ENCODE measurements around the gene TMEM178B. TPM values are rescaled to one million over a fixed set of nuclear protein-coding genes. Genes with fewer than 3 reads are reported as not detected.

TMEM178B gene
- polyA plus RNA-seq, 1 of the 3 experiments (the other 2 are of a cell fraction) = 0.20 TPM

GRCh38 chr7:141349338-141349737 is 275.5 kb downstream of the TMEM178B start:
- CTCF ChIA-PET = interaction anchor here (0.6 to 1.3 kb wide), 2 partner anchors 11 to 184 kb away, joined by 4 to 6 read pairs; no protein-coding TSS in a partner anchor
- H3K9me3 ChIP-seq = no peaks in the 10 kb centered on the region
- H3K27ac ChIP-seq (ENCODE audit: low read depth in 2 of 2, low read length in 1 of 2) = no peak overlapping the region
- no peak overlapping the region for H3K4me3 ChIP-seq (ENCODE audit: low read depth in 2 of 2, low read length in 1 of 2)
- no peaks in the 10 kb centered on the region for H3F3A ChIP-seq (replicated peaks; ENCODE audit: insufficient read depth)
- H3K79me2 ChIP-seq (ENCODE audit: insufficient read depth) = no peaks in the 10 kb centered on the region
- no peaks in the 10 kb centered on the region for H4K20me1 ChIP-seq (ENCODE audit: insufficient read depth)
- WGBS (ENCODE audit: low lambda C conversion rate) = 23% methylated on average over 5 of the region's 5 CpGs
- no peaks in the 10 kb centered on the region for H3K9me2 ChIP-seq
- TF ChIP-seq MXI1 (IDR thresholded peaks at IDR 0.05; ENCODE audit: low read depth, low read length) (no peak), TAF1 (IDR thresholded peaks at IDR 0.05; ENCODE audit: borderline replicate concordance, low read depth, low read length) (no peak), EP300 (IDR thresholded peaks at IDR 0.05; ENCODE audit: borderline replicate concordance in 1 of 2, low read depth in 1 of 2, low read length in 1 of 2) (no peak), ELF1 (IDR thresholded peaks at IDR 0.05) (no peak), FOXJ3 (CRISPR knock-in tag; IDR thresholded peaks at IDR 0.05) (no peak)
- DNase-seq = no peak
- no peak overlapping the region for H3K4me2 ChIP-seq
- no peak overlapping the region for H2AFZ ChIP-seq (ENCODE audit: low read depth)
- H3K4me1 ChIP-seq (ENCODE audit: control insufficient read depth in 1 of 2, insufficient read depth in 2 of 2, low read depth in 1 of 2, low read length in 1 of 2) = no peaks in the 10 kb centered on the region; a peak in 1 of 4 replicates
- H3K9ac ChIP-seq = no peak overlapping the region
- H3K27me3 ChIP-seq (ENCODE audit: insufficient read depth) = no peaks in the 10 kb centered on the region
- POLR2A ChIA-PET = no interaction called here
- H3K36me3 ChIP-seq (replicated peaks in 1 of 2; ENCODE audit: control insufficient read depth in 1 of 2, insufficient read depth in 2 of 2, low read length in 1 of 2) = no peaks in the 10 kb centered on the region

GRCh38 chr7:141349804-141350203 is 275.9 kb downstream of the TMEM178B start:
- no peak overlapping the region for H3K4me2 ChIP-seq

DNA sequence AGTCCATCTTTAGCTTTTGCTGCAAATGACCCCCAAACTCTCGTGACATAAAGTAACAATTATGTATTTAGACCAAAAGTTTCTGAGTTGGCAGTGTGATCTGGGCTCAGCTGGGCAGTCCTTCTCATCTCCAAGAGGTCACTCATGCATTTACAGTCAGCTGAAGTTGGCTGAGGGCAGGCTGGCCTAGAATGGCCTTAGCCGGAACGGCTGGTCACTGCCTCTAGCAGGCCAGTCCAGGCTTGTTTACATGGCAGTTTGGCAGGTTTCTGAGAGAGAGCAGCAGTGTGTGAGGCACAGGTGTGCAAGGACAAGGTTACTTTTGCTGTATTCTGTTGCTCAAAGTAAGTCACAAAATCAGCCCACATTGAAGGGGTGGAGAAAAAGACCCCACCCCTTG is 277.3 kb downstream of the TMEM178B start:
- Histone ChIP-seq H3K4me2 (no peak overlapping the region), H3K4me3 (ENCODE audit: low read depth in 2 of 2, low read length in 1 of 2) (no peak overlapping the region), H3K79me2 (ENCODE audit: insufficient read depth) (no peaks in the 10 kb centered on the region), H4K20me1 (ENCODE audit: insufficient read depth) (no peaks in the 10 kb centered on the region), H3K27ac (ENCODE audit: low read depth in 2 of 2, low read length in 1 of 2) (no peak overlapping the region), H3K9ac (no peak overlapping the region), H3K36me3 (replicated peaks in 1 of 2; ENCODE audit: control insufficient read depth in 1 of 2, insufficient read depth in 2 of 2, low read length in 1 of 2) (no peaks in the 10 kb centered on the region), H3K27me3 (ENCODE audit: insufficient read depth) (no peaks in the 10 kb centered on the region), H3K9me3 (no peaks in the 10 kb centered on the region), H3K4me1 (ENCODE audit: control insufficient read depth in 1 of 2, insufficient read depth in 2 of 2, low read depth in 1 of 2, low read length in 1 of 2) (no peaks in the 10 kb centered on the region; a peak in 1 of 4 replicates), H2AFZ (ENCODE audit: low read depth) (no peak overlapping the region), H3K9me2 (no peaks in the 10 kb centered on the region), H3F3A (replicated peaks; ENCODE audit: insufficient read depth) (no peaks in the 10 kb centered on the region)
- WGBS (ENCODE audit: low lambda C conversion rate) = 63% methylated on average over 3 of the region's 3 CpGs
- no peak for TF ChIP-seq RAD21 (IDR thresholded peaks at IDR 0.05; ENCODE audit: low read length)
- TF ChIP-seq NFIC (IDR thresholded peaks at IDR 0.05; ENCODE audit: borderline replicate concordance) = no peak
- DNase-seq = no peak
- POLR2A ChIA-PET = no interaction called here
- CTCF ChIA-PET = no interaction called here

More at GRCh38 chr7:141349804-141350203, 275.9 kb downstream of the TMEM178B start:
- H3K4me3 ChIP-seq (ENCODE audit: low read depth in 2 of 2, low read length in 1 of 2) = no peak overlapping the region
- 7% methylated on average over 2 of the region's 2 CpGs for WGBS (ENCODE audit: low lambda C conversion rate)
- no peaks in the 10 kb centered on the region for H3F3A ChIP-seq (replicated peaks; ENCODE audit: insufficient read depth)
- no peak overlapping the region for H2AFZ ChIP-seq (ENCODE audit: low read depth)
- no peak overlapping the region for H3K9ac ChIP-seq
- ChIA-PET CTCF (interaction anchor here (1.3 kb wide), 1 partner anchor 184 kb away, joined by 6 read pairs; no protein-coding TSS in a partner anchor), POLR2A (no interaction called here)
- TF ChIP-seq SMC3 (IDR thresholded peaks at IDR 0.05; ENCODE audit: low read depth, low read length) = no peak
- no peak for TF ChIP-seq TAF1 (IDR thresholded peaks at IDR 0.05; ENCODE audit: borderline replicate concordance, low read depth, low read length)
- TF ChIP-seq TCF12 (IDR thresholded peaks at IDR 0.05) = no peak
- TF ChIP-seq MEF2A (IDR thresholded peaks at IDR 0.05; ENCODE audit: borderline replicate concordance, low read depth) = no peak
- no peak for TF ChIP-seq EP300 (IDR thresholded peaks at IDR 0.05; ENCODE audit: borderline replicate concordance in 1 of 2, low read depth in 1 of 2, low read length in 1 of 2)
- H3K27ac ChIP-seq (ENCODE audit: low read depth in 2 of 2, low read length in 1 of 2) = no peak overlapping the region
- H3K36me3 ChIP-seq (replicated peaks in 1 of 2; ENCODE audit: control insufficient read depth in 1 of 2, insufficient read depth in 2 of 2, low read length in 1 of 2) = no peaks in the 10 kb centered on the region
- no peaks in the 10 kb centered on the region for H3K9me3 ChIP-seq
- H3K79me2 ChIP-seq (ENCODE audit: insufficient read depth) = no peaks in the 10 kb centered on the region
- H3K9me2 ChIP-seq = no peaks in the 10 kb centered on the region
- no peaks in the 10 kb centered on the region; a peak in 1 of 4 replicates for H3K4me1 ChIP-seq (ENCODE audit: control insufficient read depth in 1 of 2, insufficient read depth in 2 of 2, low read depth in 1 of 2, low read length in 1 of 2)
- no peaks in the 10 kb centered on the region for H3K27me3 ChIP-seq (ENCODE audit: insufficient read depth)
- no peak for DNase-seq
- no peaks in the 10 kb centered on the region for H4K20me1 ChIP-seq (ENCODE audit: insufficient read depth)

Measured in SK-N-SH (cell line).